NCI-H1436 treated with DMSO at 0.1 percent for 48 hours (cell line): Measurements from ENCODE around the gene DHODH.

Experiments used
- DNase-seq: peaks from one replicate; lab custom pipeline; 2025; lab: John Stamatoyannopoulos, UW

The DHODH gene

DNA sequence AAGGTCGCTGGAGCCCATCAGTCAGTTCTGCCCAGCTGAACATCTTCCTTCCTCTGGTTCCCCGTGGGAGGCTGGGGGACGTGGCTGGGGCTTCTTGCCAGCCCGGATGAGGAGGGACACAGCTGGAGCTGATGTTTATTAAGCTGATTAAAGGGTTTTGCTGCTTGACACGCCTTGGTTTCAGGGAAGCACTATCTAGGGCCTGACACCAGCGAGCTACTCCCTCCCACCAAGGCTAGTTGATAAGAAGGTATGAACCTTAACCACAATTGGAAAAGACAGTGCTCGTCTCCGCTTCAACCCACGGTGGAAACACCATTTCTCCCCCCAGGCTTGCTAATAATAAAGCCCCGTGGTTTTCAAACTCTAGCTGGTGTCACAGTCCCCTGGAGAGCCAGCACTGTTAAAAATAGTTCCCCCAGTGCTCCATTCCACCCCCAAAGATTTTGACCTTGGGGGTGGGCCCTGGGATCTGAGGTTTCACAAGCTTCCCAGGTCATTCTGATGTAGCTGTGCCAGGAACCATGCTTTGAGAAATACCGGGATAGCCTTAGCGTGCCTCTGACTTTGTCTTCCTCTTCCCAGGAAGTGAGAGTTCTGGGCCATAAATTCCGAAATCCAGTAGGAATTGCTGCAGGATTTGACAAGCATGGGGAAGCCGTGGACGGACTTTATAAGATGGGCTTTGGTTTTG is 5.5 kb downstream of the DHODH start:
- DNase-seq, result no peak

DNA sequence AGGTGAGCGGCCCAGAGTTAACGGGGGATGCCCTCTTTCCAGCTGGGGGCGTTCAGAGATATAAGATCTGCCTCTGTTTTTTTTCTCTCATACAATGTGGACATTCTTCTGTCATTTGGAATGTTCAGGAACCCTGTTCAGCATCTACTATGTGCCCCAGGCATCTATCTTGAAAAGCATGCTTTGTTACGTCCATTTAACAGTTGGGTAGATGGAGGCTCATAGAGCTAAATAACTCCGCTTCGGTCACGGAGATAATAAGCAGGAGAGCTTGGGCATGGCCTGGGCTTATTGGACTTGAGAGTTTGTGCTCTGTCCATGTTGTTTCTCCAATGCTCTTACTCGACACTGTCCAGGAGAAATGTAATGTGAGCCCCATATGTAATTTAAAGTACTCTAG is 6.1 kb downstream of the DHODH start:
- no peak for DNase-seq

GRCh38 chr16:72015124-72015523 is 6.6 kb downstream of the DHODH start:
- DNase-seq, result no peak

DNA sequence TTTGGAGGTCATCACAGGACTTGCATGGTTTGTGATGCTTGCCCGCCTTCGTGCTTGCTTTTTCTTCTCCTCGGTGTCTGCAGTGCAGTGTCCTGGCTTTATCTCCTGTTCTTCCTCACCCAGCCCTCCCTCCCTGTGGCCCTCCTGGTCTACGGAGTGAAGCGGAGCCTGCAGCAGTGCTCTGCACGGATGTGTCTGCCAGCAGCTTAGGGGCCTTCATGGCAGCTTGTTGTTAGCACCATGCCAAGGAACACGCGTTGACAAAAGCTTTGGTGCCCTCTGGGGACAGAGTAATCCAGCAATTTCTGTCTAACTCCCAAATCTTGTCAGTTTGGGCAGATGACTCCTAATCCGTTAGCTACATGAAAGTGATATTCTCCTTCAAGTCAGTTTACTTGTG is 9.9 kb downstream of the DHODH start:
- no peak for DNase-seq

DNA sequence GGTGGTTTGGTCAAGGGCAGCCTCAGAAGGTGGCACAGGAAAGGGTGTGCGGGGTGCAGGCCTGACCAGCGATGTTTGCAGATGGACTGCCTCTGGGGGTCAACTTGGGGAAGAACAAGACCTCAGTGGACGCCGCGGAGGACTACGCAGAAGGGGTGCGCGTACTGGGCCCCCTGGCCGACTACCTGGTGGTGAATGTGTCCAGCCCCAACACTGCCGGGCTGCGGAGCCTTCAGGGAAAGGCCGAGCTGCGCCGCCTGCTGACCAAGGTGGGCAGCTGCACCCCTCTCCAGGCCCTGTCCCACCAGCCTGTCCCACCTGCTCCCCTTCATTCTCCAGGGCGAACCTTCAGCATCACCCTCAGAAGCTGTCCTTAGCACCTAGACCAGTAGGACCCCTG is 12.5 kb downstream of the DHODH start:
- DNase-seq, result no peak

DNA sequence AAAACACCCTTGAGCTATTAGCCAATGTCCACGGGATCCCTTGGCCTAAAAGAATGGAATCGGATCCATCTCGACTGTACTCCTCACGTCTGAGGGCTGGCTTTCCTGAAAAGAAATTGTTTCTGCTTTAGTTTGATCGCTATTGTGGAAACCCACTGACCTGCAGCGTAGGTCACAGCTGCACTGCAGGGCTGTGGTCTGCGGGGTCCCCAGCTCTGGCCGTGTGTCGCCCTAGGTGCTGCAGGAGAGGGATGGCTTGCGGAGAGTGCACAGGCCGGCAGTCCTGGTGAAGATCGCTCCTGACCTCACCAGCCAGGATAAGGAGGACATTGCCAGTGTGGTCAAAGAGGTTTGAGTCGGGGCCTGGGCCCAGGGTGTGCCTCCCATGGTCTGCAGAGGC is 13.6 kb downstream of the DHODH start:
- no peak for DNase-seq

DNA sequence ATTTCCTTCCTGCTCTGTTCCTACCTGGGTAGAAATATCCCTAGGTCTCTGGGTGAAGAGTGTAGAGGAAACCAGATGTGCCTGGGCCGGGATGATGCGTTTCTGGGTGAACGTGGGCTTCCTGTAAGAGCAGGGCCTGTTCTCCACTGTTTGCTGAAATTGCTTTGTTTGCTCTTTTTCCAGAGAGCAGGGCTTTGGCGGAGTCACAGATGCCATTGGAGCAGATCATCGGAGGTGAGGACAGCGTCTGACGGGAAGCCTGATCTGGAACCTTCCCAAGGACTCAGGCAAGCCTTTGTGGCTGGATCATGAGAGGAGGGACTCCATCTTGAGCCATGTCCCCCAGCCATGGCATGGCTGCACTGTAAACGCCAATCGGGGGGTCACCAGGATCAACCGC is 15.4 kb downstream of the DHODH start:
- DNase-seq, result no peak

DNA sequence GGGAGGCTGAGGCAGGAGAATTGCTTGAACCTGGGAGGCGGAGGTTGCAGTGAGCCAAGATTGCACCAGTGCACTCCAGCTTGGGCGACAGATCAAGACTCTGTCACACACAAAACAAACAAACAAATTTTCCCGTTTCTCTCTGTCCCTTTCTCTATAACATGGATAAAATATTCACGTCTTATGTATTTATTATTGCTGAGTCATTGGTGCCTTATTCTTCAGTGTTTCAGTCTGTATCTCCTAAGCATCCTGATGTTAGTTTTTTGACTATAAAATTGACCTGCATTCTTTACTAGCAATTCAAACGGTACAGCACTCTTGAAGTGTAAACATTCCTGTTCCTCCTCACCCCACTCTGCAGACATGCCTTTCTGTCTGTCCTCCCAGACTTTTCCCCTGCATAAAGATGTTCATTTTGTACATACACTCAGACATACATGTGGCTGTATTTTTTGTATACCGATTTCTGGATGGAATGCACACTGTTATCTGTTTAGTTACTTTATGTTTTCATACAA is 16.4 kb downstream of the DHODH start:
- DNase-seq, result no peak

DNA sequence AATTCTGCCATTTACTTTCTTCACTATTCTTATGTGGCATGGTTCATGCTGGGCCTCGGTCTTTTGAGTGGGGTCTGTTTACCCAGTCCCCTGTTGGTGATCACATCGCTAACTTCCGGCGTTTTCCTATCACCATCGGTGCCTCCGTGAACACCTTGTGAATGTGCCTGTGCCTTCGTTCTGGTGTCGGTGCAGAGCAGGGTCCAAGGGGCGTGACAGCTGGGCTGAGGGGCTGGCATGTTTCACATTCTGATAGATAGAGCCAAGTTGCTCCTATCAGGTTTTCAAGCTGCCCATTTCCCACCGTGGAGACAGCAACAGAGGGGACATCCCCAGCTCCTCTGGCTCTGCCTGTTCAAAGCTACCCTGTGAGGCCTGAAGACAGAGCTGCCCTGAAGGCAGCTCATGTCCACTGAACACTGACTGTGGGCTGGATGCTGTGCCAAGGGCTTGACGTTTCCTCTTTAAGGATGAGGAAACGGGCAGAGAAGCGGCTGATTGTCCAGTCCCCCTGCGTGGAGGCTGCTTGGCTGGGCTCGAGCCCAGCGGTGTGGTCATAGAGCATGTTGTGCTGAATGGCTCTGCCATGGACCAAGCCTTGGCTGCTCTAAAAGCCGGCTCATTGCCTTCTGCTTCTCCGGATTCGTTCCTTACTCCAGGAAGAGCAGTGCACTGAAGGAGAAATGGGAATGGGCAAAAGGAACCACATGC is 17.0 kb downstream of the DHODH start:
- no peak for DNase-seq

DNA sequence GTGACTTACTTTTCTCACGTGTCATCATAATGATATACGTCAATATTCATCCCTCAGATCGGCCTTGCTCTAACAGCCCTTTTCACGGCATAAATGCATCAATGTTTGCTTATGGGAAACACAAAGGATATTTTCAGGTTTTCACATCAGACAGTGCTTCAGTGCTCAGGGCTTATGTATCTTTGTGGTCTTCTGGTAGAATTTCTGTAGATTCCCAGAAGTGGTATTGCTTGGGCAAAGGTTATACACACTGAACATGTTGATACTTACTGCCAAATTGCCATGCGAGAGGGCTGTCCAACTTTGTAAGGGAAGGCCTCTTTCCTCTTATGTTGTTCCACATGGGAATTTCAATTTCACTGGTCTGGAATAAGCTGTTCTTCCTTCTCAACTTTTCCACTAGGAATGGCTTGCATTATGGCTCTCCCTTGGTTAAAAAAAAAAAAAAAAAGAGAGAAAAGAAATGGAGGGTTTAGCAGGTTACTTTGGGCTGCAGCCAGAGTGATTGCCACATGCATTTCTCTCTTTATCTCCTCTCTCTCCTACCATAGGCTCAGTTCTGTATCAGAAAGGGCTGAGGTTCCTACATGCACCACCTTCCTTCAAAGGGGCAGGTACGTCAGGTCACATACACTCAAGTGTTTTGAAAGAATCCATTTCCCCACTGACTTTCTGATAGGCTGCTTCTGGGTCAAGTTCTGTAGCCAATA is 19.3 kb downstream of the DHODH start:
- DNase-seq, result no peak

GRCh38 chr16:72029567-72030271 is 21.2 kb downstream of the DHODH start:
- no peak for DNase-seq

DNA sequence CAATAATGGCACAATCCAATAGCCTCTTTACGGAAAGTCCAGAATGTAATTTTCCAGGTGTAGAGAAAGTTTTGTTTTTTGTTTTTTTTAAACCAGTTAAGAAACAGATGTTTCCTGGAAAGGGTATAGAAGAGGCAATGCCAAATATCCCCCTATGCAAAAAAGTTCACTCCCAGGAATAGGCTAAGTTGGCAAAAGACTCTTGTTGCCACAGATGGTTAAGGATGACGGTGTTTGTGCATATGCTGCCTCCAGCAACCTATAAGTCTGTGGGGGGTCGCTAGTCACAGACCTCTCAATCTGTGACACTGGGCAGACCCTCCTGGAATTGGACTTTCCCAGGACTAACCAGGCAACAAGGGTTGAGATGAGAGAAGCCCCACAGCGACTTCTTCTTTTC is 24.9 kb downstream of the DHODH start:
- no peak for DNase-seq

GRCh38 chr16:72036098-72036497 is 27.6 kb downstream of the DHODH start:
- DNase-seq, result no peak

DNA sequence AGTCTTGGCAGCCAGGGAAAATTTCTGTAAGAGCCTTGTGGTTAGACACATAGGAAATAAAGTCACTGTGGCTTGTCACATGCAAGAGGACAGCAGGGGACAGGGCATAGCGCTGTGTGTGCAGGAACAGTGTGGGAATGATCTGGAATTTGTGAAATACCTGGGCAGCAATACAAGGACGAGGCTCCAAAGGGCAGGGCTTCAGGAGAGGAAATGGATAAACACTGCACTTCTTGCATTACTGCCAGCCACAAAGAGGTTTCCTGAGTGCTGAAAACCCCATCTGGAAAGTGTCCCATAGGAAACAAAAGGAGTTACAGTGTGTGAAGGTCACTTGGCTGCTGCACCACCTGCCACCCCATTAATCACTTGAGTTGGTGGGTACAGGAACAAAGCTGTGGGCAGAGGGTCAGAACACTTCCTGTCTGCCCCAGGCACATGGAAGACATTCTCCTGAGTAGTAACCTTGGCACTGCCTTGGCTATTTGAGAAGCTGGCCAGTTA is 33.7 kb downstream of the DHODH start:
- no peak for DNase-seq

GRCh38 chr16:72043058-72043457 is 34.5 kb downstream of the DHODH start:
- DNase-seq, result no peak

DNA sequence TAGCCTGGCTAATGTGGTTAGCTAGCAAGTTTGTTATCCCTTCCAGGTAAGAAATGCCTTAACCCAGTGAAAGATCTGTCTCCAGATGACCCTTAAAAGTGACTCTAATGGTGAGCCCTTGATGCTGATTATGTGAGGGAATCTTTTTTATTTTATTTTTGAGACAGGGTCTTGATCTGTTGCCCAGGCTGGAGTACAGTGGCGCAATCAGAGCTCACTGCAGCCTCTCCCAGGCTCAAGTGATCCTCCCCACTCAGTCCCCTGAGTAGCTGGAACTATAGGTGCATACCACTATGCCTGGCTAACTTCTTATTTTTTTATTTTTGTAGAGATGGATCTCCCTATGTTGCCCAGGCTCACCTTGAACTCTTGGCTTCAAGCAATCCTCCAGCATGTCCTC is 35.0 kb downstream of the DHODH start:
- no peak for DNase-seq

GRCh38 chr16:72044296-72044695 is 35.8 kb downstream of the DHODH start:
- DNase-seq, result no peak

- no peak for DNase-seq
Measured at GRCh38 chr16:72044825-72045359, 36.3 kb downstream of the DHODH start.

- DNase-seq, result no peak
Measured at GRCh38 chr16:72049110-72049509, 40.6 kb downstream of the DHODH start.

DNA sequence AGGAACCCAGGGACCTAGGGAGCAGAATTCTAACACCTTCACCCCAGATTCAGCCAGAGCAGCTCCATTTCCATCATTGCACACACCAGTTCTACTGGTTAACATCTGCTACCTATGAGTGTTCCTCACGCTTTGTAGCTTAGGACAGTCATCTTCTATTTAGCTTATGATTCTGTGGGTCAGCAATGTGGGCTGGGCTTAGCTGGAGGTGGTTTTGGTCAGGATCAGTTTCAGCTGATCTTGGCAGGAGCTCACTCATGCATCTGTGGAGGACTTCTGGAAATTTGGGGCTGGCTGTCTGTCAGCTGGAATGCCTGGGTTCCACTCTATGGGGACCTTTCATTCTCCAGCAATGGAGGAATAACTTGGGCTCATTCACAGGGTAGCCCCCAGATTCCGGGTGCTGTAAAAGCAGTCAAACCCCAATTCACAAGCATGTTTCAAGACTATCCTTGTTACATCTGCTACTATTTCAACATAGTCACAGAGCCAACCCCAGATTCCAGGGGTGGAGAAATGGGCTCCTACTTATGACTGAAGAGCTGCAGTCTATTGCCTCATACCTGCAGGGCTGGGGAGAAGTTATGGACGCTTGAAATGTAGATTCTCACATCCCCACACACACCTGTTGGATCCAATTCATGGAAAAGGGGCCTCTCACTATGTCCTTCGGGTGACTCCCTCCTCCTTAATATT is 42.4 kb downstream of the DHODH start:
- no peak for DNase-seq

DNA sequence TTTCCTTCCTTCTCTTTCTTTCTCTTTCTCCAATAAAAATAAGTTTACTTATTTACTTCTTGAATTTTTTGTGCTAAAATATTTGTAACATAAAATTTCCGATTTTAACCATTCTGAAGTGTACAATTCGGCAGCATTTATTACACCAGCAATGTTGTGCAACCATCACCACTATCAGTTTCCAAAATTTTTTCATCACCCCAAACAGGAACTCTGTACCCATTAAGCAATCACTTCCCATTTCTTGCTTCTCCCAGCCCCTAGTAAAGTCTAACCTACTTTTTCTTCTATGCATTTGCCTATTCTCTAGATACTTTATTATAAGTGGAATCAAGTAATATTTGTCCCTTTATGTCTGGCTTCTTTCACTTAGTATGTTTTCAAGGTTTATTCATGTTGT is 43.3 kb downstream of the DHODH start:
- no peak for DNase-seq
